GM06990 (cell line): ENCODE measurements around the gene EFNA3.
"Not testable (repeated sequence)": the region's sequence is repeated elsewhere in the genome, so short reads cannot be mapped to it uniquely, and the experiment has no call there.

Experiments
- DNase-seq: peaks from one replicate; pipeline ENCODE4 v3.0.0-alpha.2; 2011; ENCODE audit not compliant: insufficient read length; ENCODE audit errors: extremely low read depth
- H3K27me3 ChIP-seq: replicated peaks from 2 replicates; pipeline ENCODE4 v1.6.0; 2011; ENCODE audit warnings: low read length; ENCODE audit not compliant: control insufficient read depth, insufficient read depth
- H3K36me3 ChIP-seq: 2 replicates; pipeline ENCODE4 v1.5.1; 2011; ENCODE audit warnings: low read length; ENCODE audit not compliant: control insufficient read depth, insufficient read depth
- H3K4me3 ChIP-seq: replicated peaks from 2 replicates; pipeline ENCODE4 v1.5.1; 2011; ENCODE audit warnings: low read depth, mild to moderate bottlenecking, control low read depth, low read length
- CTCF ChIP-seq: IDR thresholded peaks from 2 replicates; pipeline ENCODE4 v1.5.1; 2011; ENCODE audit warnings: low read length, control low read depth, mild to moderate bottlenecking, inconsistent platforms; ENCODE audit not compliant: insufficient read depth, poor library complexity, severe bottlenecking

The EFNA3 gene

GRCh38 chr1:155110826-155111225 lies 32.2 kb downstream of the EFNA3 start:
- Histone ChIP-seq H3K4me3 (no peak overlapping the region), H3K27me3 (no peaks in the 10 kb centered on the region), H3K36me3 (no peaks in the 10 kb centered on the region)
- no peak for DNase-seq
- TF ChIP-seq CTCF: no peak

- H3K27me3 ChIP-seq: no peaks in the 10 kb centered on the region
- no peaks in the 10 kb centered on the region for H3K36me3 ChIP-seq
- TF ChIP-seq CTCF: no peak
- no peak for DNase-seq
- H3K4me3 ChIP-seq: no peak overlapping the region
Measured at GRCh38 chr1:155113450-155113980, 34.9 kb downstream of the EFNA3 start.

GRCh38 chr1:155116113-155116764 lies 37.6 kb downstream of the EFNA3 start:
- no peaks in the 10 kb centered on the region for H3K27me3 ChIP-seq
- TF ChIP-seq CTCF: no peak
- no peak overlapping the region for H3K4me3 ChIP-seq
- H3K36me3 ChIP-seq: no peaks in the 10 kb centered on the region
- DNase-seq: no peak

- no peak for DNase-seq
- no peak overlapping the region for H3K4me3 ChIP-seq
- TF ChIP-seq CTCF: no peak
- H3K27me3 ChIP-seq: no peaks in the 10 kb centered on the region
- no peaks in the 10 kb centered on the region for H3K36me3 ChIP-seq
Measured at GRCh38 chr1:155117610-155118009, 39.0 kb downstream of the EFNA3 start.

- H3K27me3 ChIP-seq, DNase-seq, H3K36me3 ChIP-seq, H3K4me3 ChIP-seq: not testable (repeated sequence)
Measured at GRCh38 chr1:155118090-155118489, 39.5 kb downstream of the EFNA3 start.

- Histone ChIP-seq H3K4me3 (no peak overlapping the region), H3K36me3 (no peaks in the 10 kb centered on the region), H3K27me3 (no peaks in the 10 kb centered on the region; the same call in 1 of the 2 replicates)
- DNase-seq: no peak
- TF ChIP-seq CTCF: no peak
Measured at GRCh38 chr1:155120253-155120652, 41.6 kb downstream of the EFNA3 start.
